Endothelial cell of umbilical vein (primary cell): ENCODE data around the gene A3GALT2. TPM values are rescaled to one million over a fixed set of nuclear protein-coding genes. Genes with fewer than 3 reads are reported as not detected.

ENCODE experiments used
- BruUV-seq: library from RNA; stranded (reverse); fragments of 400-500 nt; replicated peaks from 2 replicates; lab custom pipeline; 2021; lab: Mats Ljungman, UMichigan
- CTCF ChIA-PET: fragments of 300-600, 350-600 bp; sonication (Branson Sonifier 250); formaldehyde crosslinking; loops from one replicate; lab custom pipeline; 2021; ENCODE audit warnings: antibody characterized with exemption, inconsistent platforms; lab: Charles Lee
- POLR2A ChIA-PET: fragments of 300-600, 350-600 bp; sonication (Branson Sonifier 250); formaldehyde crosslinking; loops from one replicate; lab custom pipeline; 2021; ENCODE audit warnings: antibody characterized with exemption, inconsistent platforms; lab: Charles Lee
- DNase-seq: peaks from one replicate; pipeline ENCODE4 v3.0.0-alpha.2; 2011; ENCODE audit warnings: low read depth, low spot score
- FAIRE-seq: peaks from 2 replicates; lab custom pipeline; 2011; peaks lifted over from hg19 to GRCh38; lab: Jason Lieb, UNC
- H2AFZ ChIP-seq: 2 replicates; pipeline ENCODE4 v1.6.0; 2012; ENCODE audit warnings: low read depth, low read length, control low read depth, inconsistent platforms
- H3K27ac ChIP-seq: 2 replicates; pipeline ENCODE4 v1.5.1; 2011; ENCODE audit warnings: low read depth, mild to moderate bottlenecking, control low read depth, low read length, moderate library complexity; ENCODE audit not compliant: insufficient read depth
- H3K27me3 ChIP-seq, 2 experiments: 2 replicates each; pipeline versions ENCODE4 v1.6.0 to v1.6.1; 2011; ENCODE audit warnings: low read length in 2 of 2, mixed read lengths in 1 of 2; ENCODE audit not compliant: control insufficient read depth in 2 of 2, insufficient read depth in 2 of 2
- H3K36me3 ChIP-seq, 2 experiments: 2 replicates in 1 of 2; 3 replicates in 1 of 2; pipeline ENCODE4 v1.5.1; 2011; ENCODE audit warnings: low read length in 2 of 2, mild to moderate bottlenecking in 1 of 2, moderate library complexity in 1 of 2; ENCODE audit not compliant: control insufficient read depth in 2 of 2, insufficient read depth in 2 of 2; ENCODE audit errors: extremely low read depth in 1 of 2
- H3K4me1 ChIP-seq: 3 replicates; pipeline ENCODE4 v1.5.1; 2011; ENCODE audit warnings: mild to moderate bottlenecking, low read length; ENCODE audit not compliant: control insufficient read depth, insufficient read depth; ENCODE audit errors: extremely low read depth
- H3K4me2 ChIP-seq: 2 replicates; pipeline ENCODE4 v1.6.1; 2011; ENCODE audit warnings: low read length, control low read depth, mixed read lengths; ENCODE audit not compliant: insufficient read depth
- H3K4me3 ChIP-seq, 3 experiments: fragments of 200-600 bp in 1 of 3; sonication (generic), shearing (Covaris generic) in 1 of 3; replicated peaks in 1 of 3; 2 replicates each; pipeline ENCODE4 v1.5.1; 2011 to 2016; ENCODE audit warnings: control low read depth in 3 of 3, low read length in 3 of 3, mild to moderate bottlenecking in 2 of 3, inconsistent platforms in 1 of 3, low read depth in 1 of 3, moderate library complexity in 1 of 3; ENCODE audit not compliant: insufficient read depth in 1 of 3
- H3K79me2 ChIP-seq: 2 replicates; pipeline ENCODE4 v1.6.0; 2012; ENCODE audit warnings: low read length, inconsistent platforms; ENCODE audit not compliant: control insufficient read depth, insufficient read depth
- H3K9ac ChIP-seq: replicated peaks from 2 replicates; pipeline ENCODE3; 2011; ENCODE audit warnings: low read length, control low read depth; ENCODE audit not compliant: insufficient read depth; ENCODE audit errors: extremely low read depth
- H3K9me1 ChIP-seq: replicated peaks from 3 replicates; pipeline ENCODE4 v1.6.0; 2011; ENCODE audit warnings: mild to moderate bottlenecking, low read length; ENCODE audit not compliant: control insufficient read depth, insufficient read depth; ENCODE audit errors: extremely low read depth
- H3K9me3 ChIP-seq: replicated peaks from 2 replicates; pipeline ENCODE4 v1.5.1; 2012; ENCODE audit warnings: low read length, inconsistent platforms; ENCODE audit not compliant: control insufficient read depth, insufficient read depth
- H4K20me1 ChIP-seq: replicated peaks from 2 replicates; pipeline ENCODE3; 2011; ENCODE audit warnings: mild to moderate bottlenecking, low read length; ENCODE audit not compliant: control insufficient read depth, insufficient read depth; ENCODE audit errors: extremely low read depth
- EZH2 ChIP-seq: IDR thresholded peaks from 2 replicates; pipeline ENCODE4 v1.6.1; 2012; ENCODE audit warnings: borderline replicate concordance, low read depth, mild to moderate bottlenecking, moderate library complexity, low read length, inconsistent platforms; ENCODE audit not compliant: severe bottlenecking
- FOS ChIP-seq: IDR thresholded peaks from 2 replicates; pipeline ENCODE4 v1.6.1; 2011; ENCODE audit warnings: mild to moderate bottlenecking, low read length, moderate library complexity, borderline replicate concordance; ENCODE audit not compliant: insufficient read depth
- GATA2 ChIP-seq: IDR thresholded peaks from 2 replicates; pipeline ENCODE4 v1.7.0; 2011; ENCODE audit warnings: low read depth, mild to moderate bottlenecking, moderate library complexity, mixed read lengths, low read length; ENCODE audit not compliant: insufficient read length, insufficient read depth
- JUN ChIP-seq: IDR thresholded peaks from 2 replicates; pipeline ENCODE4 v1.6.1; 2011; ENCODE audit warnings: borderline replicate concordance, low read depth; ENCODE audit not compliant: insufficient read length, insufficient read depth
- MYC ChIP-seq: IDR thresholded peaks from one replicate; pipeline ENCODE4 v1.6.1; 2011; ENCODE audit warnings: mild to moderate bottlenecking, low read depth, low read length
- POLR2A ChIP-seq: IDR thresholded peaks from 2 replicates; pipeline ENCODE4 v1.6.1; 2012; ENCODE audit warnings: low read depth, mild to moderate bottlenecking, control low read depth, low read length
- POLR2AphosphoS5 ChIP-seq: IDR thresholded peaks from 2 replicates; pipeline ENCODE4 v1.6.1; 2012; ENCODE audit warnings: low read depth, mild to moderate bottlenecking, control low read depth, low read length, moderate library complexity; ENCODE audit not compliant: insufficient read depth
- dilution Hi-C: fragments of 300-500 bp; cut with MboI; formaldehyde crosslinking; loops from one replicate; pipeline ENCODE4 v1.15.0; 2019; ENCODE audit warnings: low sequenced_read_pairs; ENCODE audit not compliant: extremely low pct_ligation_motif_present
- intact Hi-C: fragments of 100-400 bp; cut with micrococcal nuclease; formaldehyde crosslinking; loops from one replicate; pipeline ENCODE4 v1.10.0; 2022
- polyA plus RNA-seq, 4 experiments: library from polyadenylated mRNA; depleted of rRNA in 3 of 4; stranded (reverse) in 3 of 4; unstranded in 1 of 4; fragments of >200 nt; gene quantifications; 2 replicates each; pipeline versions ENCODE4 v1.2.1 to v1.2.3, GENCODE V29; 2011 to 2012; ENCODE audit warnings: missing spikeins in 1 of 4
- total RNA-seq: library from RNA; stranded (reverse); gene quantifications from 2 replicates; pipeline ENCODE4 v1.2.3, GENCODE V29; 2021
- TF ChIP-seq, protein P1 (sequence below), 2 donors: IDR thresholded peaks; 1 replicate in 1 of 2; 2 replicates in 1 of 2; pipeline ENCODE4 v1.5.1; 2011; ENCODE audit warnings: low read length in 2 of 2, mild to moderate bottlenecking in 2 of 2, moderate library complexity in 2 of 2, control low read depth in 1 of 2, inconsistent platforms in 1 of 2, low read depth in 1 of 2; ENCODE audit not compliant: insufficient read depth in 1 of 2; ENCODE audit errors: extremely low read depth in 1 of 2
- TF ChIP-seq, protein P2 (sequence below): IDR thresholded peaks from 2 replicates; pipeline ENCODE4 v1.6.1; 2011; ENCODE audit not compliant: insufficient read depth, insufficient read length

The A3GALT2 gene
- total and polyA plus RNA-seq, 2 donors (not counting 3 experiments of a cell fraction or from before 2014, with no cell fraction given), result not detected

DNA sequence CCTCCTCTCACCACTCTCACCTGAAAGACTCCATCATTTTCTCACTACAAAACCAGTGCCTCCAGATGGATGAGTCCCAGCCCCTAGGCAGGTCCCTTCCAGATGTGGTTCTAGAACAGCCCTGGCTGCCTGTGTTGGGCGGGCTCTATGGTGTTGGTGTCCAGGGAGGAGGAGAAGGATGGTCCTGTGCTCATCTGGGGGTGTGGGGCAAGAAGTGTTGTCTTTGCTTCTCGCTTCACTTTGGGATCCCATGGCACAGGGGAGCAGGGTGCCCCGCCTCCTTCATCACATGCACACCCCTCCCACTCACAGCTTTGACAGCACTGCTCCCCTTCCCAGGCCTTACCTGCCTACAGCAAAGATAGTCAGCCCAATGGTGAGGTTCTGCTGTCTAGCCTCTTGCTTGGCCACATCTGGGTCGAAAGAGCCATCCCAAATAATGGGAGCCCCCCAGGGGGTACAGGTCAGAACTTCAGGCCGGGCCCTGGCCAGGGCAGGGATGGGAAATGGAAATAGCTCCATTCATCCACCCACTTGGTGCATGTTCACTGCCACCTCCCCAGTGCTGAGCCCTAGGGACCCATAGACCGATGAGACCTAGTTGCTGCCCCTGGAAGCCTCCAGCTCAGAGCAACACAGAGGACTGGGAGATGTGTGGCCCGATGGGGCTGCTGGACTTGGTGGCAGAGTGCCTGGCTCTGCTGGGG, 9.0 kb downstream of the A3GALT2 start:
- H3K36me3 ChIP-seq, result no peaks in the 10 kb centered on the region
- H3K27me3 ChIP-seq, result peaks cover 0 to 2% of the 10 kb centered on the region in 2 experiments
- no peaks in the 10 kb centered on the region for H3K9me1 ChIP-seq
- H3K4me1 ChIP-seq, result peaks cover 2% of the 10 kb centered on the region
- H3K9ac ChIP-seq, result no peak overlapping the region
- no peak for FAIRE-seq
- H2AFZ ChIP-seq, result no peak overlapping the region
- intact Hi-C loops (no loop called here), dilution Hi-C loops (no loop called here)
- H4K20me1 ChIP-seq, result no peaks in the 10 kb centered on the region
- TF ChIP-seq, protein P1, sequence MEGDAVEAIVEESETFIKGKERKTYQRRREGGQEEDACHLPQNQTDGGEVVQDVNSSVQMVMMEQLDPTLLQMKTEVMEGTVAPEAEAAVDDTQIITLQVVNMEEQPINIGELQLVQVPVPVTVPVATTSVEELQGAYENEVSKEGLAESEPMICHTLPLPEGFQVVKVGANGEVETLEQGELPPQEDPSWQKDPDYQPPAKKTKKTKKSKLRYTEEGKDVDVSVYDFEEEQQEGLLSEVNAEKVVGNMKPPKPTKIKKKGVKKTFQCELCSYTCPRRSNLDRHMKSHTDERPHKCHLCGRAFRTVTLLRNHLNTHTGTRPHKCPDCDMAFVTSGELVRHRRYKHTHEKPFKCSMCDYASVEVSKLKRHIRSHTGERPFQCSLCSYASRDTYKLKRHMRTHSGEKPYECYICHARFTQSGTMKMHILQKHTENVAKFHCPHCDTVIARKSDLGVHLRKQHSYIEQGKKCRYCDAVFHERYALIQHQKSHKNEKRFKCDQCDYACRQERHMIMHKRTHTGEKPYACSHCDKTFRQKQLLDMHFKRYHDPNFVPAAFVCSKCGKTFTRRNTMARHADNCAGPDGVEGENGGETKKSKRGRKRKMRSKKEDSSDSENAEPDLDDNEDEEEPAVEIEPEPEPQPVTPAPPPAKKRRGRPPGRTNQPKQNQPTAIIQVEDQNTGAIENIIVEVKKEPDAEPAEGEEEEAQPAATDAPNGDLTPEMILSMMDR (IDR thresholded peaks at IDR 0.05; ENCODE audit: extremely low read depth in 1 of 2, insufficient read depth in 1 of 2, low read depth in 1 of 2, low read length in 2 of 2), result no peak
- TF ChIP-seq FOS, result no peak
- TF ChIP-seq POLR2A, result no peak
- TF ChIP-seq, protein P2, sequence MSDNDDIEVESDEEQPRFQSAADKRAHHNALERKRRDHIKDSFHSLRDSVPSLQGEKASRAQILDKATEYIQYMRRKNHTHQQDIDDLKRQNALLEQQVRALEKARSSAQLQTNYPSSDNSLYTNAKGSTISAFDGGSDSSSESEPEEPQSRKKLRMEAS, result no peak
- no peak for TF ChIP-seq POLR2AphosphoS5
- TF ChIP-seq JUN, result no peak
- TF ChIP-seq MYC, result no peak
- no peak for TF ChIP-seq EZH2
- no peak for TF ChIP-seq GATA2
- no peak overlapping the region for H3K4me3 ChIP-seq
- no peaks in the 10 kb centered on the region for H3K9me3 ChIP-seq
- POLR2A ChIA-PET, result no interaction called here
- H3K4me2 ChIP-seq, result no peak overlapping the region
- no TSS peak for BruUV-seq
- CTCF ChIA-PET, result interaction anchor here (0.9 to 2.6 kb wide), 3 partner anchors 8 to 174 kb away, joined by 3 to 14 read pairs (median 3); no protein-coding TSS in a partner anchor
- no peaks in the 10 kb centered on the region for H3K79me2 ChIP-seq
- no peak overlapping the region for H3K27ac ChIP-seq
- no peak for DNase-seq
